Endothelial cell of umbilical vein (primary cell): ENCODE results near the gene GORASP2. TPM values are rescaled to one million over a fixed set of nuclear protein-coding genes. Genes with fewer than 3 reads are reported as not detected.
A peak's percentile ranks its signal among the peaks of the same experiment; 100 is the strongest.

ENCODE experiments used
- BruUV-seq: library from RNA; stranded (reverse); fragments of 400-500 nt; replicated peaks from 2 replicates; lab custom pipeline; 2021; lab: Mats Ljungman, UMichigan
- CTCF ChIA-PET: fragments of 300-600, 350-600 bp; sonication (Branson Sonifier 250); formaldehyde crosslinking; loops from one replicate; lab custom pipeline; 2021; ENCODE audit warnings: antibody characterized with exemption, inconsistent platforms; lab: Charles Lee
- POLR2A ChIA-PET: fragments of 300-600, 350-600 bp; sonication (Branson Sonifier 250); formaldehyde crosslinking; loops from one replicate; lab custom pipeline; 2021; ENCODE audit warnings: antibody characterized with exemption, inconsistent platforms; lab: Charles Lee
- DNase-seq: peaks from one replicate; pipeline ENCODE4 v3.0.0-alpha.2; 2011; ENCODE audit warnings: low read depth, low spot score
- FAIRE-seq: peaks from 2 replicates; lab custom pipeline; 2011; peaks lifted over from hg19 to GRCh38; lab: Jason Lieb, UNC
- H2AFZ ChIP-seq: 2 replicates; pipeline ENCODE4 v1.6.0; 2012; ENCODE audit warnings: low read depth, low read length, control low read depth, inconsistent platforms
- H3K27ac ChIP-seq: 2 replicates; pipeline ENCODE4 v1.5.1; 2011; ENCODE audit warnings: low read depth, mild to moderate bottlenecking, control low read depth, low read length, moderate library complexity; ENCODE audit not compliant: insufficient read depth
- H3K27me3 ChIP-seq, 2 experiments: 2 replicates each; pipeline versions ENCODE4 v1.6.0 to v1.6.1; 2011; ENCODE audit warnings: low read length in 2 of 2, mixed read lengths in 1 of 2; ENCODE audit not compliant: control insufficient read depth in 2 of 2, insufficient read depth in 2 of 2
- H3K36me3 ChIP-seq, 2 experiments: 2 replicates in 1 of 2; 3 replicates in 1 of 2; pipeline ENCODE4 v1.5.1; 2011; ENCODE audit warnings: low read length in 2 of 2, mild to moderate bottlenecking in 1 of 2, moderate library complexity in 1 of 2; ENCODE audit not compliant: control insufficient read depth in 2 of 2, insufficient read depth in 2 of 2; ENCODE audit errors: extremely low read depth in 1 of 2
- H3K4me1 ChIP-seq: 3 replicates; pipeline ENCODE4 v1.5.1; 2011; ENCODE audit warnings: mild to moderate bottlenecking, low read length; ENCODE audit not compliant: control insufficient read depth, insufficient read depth; ENCODE audit errors: extremely low read depth
- H3K4me2 ChIP-seq: 2 replicates; pipeline ENCODE4 v1.6.1; 2011; ENCODE audit warnings: low read length, control low read depth, mixed read lengths; ENCODE audit not compliant: insufficient read depth
- H3K4me3 ChIP-seq, 3 experiments: fragments of 200-600 bp in 1 of 3; sonication (generic), shearing (Covaris generic) in 1 of 3; replicated peaks in 1 of 3; 2 replicates each; pipeline ENCODE4 v1.5.1; 2011 to 2016; ENCODE audit warnings: control low read depth in 3 of 3, low read length in 3 of 3, mild to moderate bottlenecking in 2 of 3, inconsistent platforms in 1 of 3, low read depth in 1 of 3, moderate library complexity in 1 of 3; ENCODE audit not compliant: insufficient read depth in 1 of 3
- H3K79me2 ChIP-seq: 2 replicates; pipeline ENCODE4 v1.6.0; 2012; ENCODE audit warnings: low read length, inconsistent platforms; ENCODE audit not compliant: control insufficient read depth, insufficient read depth
- H3K9ac ChIP-seq: replicated peaks from 2 replicates; pipeline ENCODE3; 2011; ENCODE audit warnings: low read length, control low read depth; ENCODE audit not compliant: insufficient read depth; ENCODE audit errors: extremely low read depth
- H3K9me1 ChIP-seq: replicated peaks from 3 replicates; pipeline ENCODE4 v1.6.0; 2011; ENCODE audit warnings: mild to moderate bottlenecking, low read length; ENCODE audit not compliant: control insufficient read depth, insufficient read depth; ENCODE audit errors: extremely low read depth
- H3K9me3 ChIP-seq: replicated peaks from 2 replicates; pipeline ENCODE4 v1.5.1; 2012; ENCODE audit warnings: low read length, inconsistent platforms; ENCODE audit not compliant: control insufficient read depth, insufficient read depth
- H4K20me1 ChIP-seq: replicated peaks from 2 replicates; pipeline ENCODE3; 2011; ENCODE audit warnings: mild to moderate bottlenecking, low read length; ENCODE audit not compliant: control insufficient read depth, insufficient read depth; ENCODE audit errors: extremely low read depth
- EZH2 ChIP-seq: IDR thresholded peaks from 2 replicates; pipeline ENCODE4 v1.6.1; 2012; ENCODE audit warnings: borderline replicate concordance, low read depth, mild to moderate bottlenecking, moderate library complexity, low read length, inconsistent platforms; ENCODE audit not compliant: severe bottlenecking
- FOS ChIP-seq: IDR thresholded peaks from 2 replicates; pipeline ENCODE4 v1.6.1; 2011; ENCODE audit warnings: mild to moderate bottlenecking, low read length, moderate library complexity, borderline replicate concordance; ENCODE audit not compliant: insufficient read depth
- GATA2 ChIP-seq: IDR thresholded peaks from 2 replicates; pipeline ENCODE4 v1.7.0; 2011; ENCODE audit warnings: low read depth, mild to moderate bottlenecking, moderate library complexity, mixed read lengths, low read length; ENCODE audit not compliant: insufficient read length, insufficient read depth
- JUN ChIP-seq: IDR thresholded peaks from 2 replicates; pipeline ENCODE4 v1.6.1; 2011; ENCODE audit warnings: borderline replicate concordance, low read depth; ENCODE audit not compliant: insufficient read length, insufficient read depth
- MYC ChIP-seq: IDR thresholded peaks from one replicate; pipeline ENCODE4 v1.6.1; 2011; ENCODE audit warnings: mild to moderate bottlenecking, low read depth, low read length
- POLR2A ChIP-seq: IDR thresholded peaks from 2 replicates; pipeline ENCODE4 v1.6.1; 2012; ENCODE audit warnings: low read depth, mild to moderate bottlenecking, control low read depth, low read length
- POLR2AphosphoS5 ChIP-seq: IDR thresholded peaks from 2 replicates; pipeline ENCODE4 v1.6.1; 2012; ENCODE audit warnings: low read depth, mild to moderate bottlenecking, control low read depth, low read length, moderate library complexity; ENCODE audit not compliant: insufficient read depth
- dilution Hi-C: fragments of 300-500 bp; cut with MboI; formaldehyde crosslinking; loops from one replicate; pipeline ENCODE4 v1.15.0; 2019; ENCODE audit warnings: low sequenced_read_pairs; ENCODE audit not compliant: extremely low pct_ligation_motif_present
- intact Hi-C: fragments of 100-400 bp; cut with micrococcal nuclease; formaldehyde crosslinking; loops from one replicate; pipeline ENCODE4 v1.10.0; 2022
- polyA plus RNA-seq, 4 experiments: library from polyadenylated mRNA; depleted of rRNA in 3 of 4; stranded (reverse) in 3 of 4; unstranded in 1 of 4; fragments of >200 nt; gene quantifications; 2 replicates each; pipeline versions ENCODE4 v1.2.1 to v1.2.3, GENCODE V29; 2011 to 2012; ENCODE audit warnings: missing spikeins in 1 of 4
- total RNA-seq: library from RNA; stranded (reverse); gene quantifications from 2 replicates; pipeline ENCODE4 v1.2.3, GENCODE V29; 2021
- TF ChIP-seq, protein P1 (sequence below), 2 donors: IDR thresholded peaks; 1 replicate in 1 of 2; 2 replicates in 1 of 2; pipeline ENCODE4 v1.5.1; 2011; ENCODE audit warnings: low read length in 2 of 2, mild to moderate bottlenecking in 2 of 2, moderate library complexity in 2 of 2, control low read depth in 1 of 2, inconsistent platforms in 1 of 2, low read depth in 1 of 2; ENCODE audit not compliant: insufficient read depth in 1 of 2; ENCODE audit errors: extremely low read depth in 1 of 2
- TF ChIP-seq, protein P2 (sequence below): IDR thresholded peaks from 2 replicates; pipeline ENCODE4 v1.6.1; 2011; ENCODE audit not compliant: insufficient read depth, insufficient read length

GORASP2 gene
- total and polyA plus RNA-seq, 2 donors (not counting 3 experiments of a cell fraction or from before 2014, with no cell fraction given), result 104 to 245 TPM

DNA sequence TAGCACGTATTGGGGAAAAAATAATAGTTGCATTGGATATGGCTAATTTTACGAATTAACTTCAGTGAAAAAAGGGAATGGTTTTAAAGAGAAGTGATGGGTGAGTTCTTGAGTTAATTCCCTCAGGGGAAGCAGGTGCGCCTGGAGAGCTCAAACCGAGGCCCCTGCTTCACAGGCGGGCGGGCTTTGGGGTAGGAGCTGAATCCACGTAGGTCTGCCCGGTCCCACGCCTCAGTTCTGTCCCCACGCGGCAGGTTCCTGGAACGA lies 44.1 kb downstream of the GORASP2 start:
- Histone ChIP-seq H3K4me2 (peak overlapping the region; percentile 81), H3K9me3 (no peaks in the 10 kb centered on the region), H3K27me3 (no peaks in the 10 kb centered on the region), H3K79me2 (no peaks in the 10 kb centered on the region), H3K9ac (peak overlapping the region; percentile 94), H3K36me3 (no peaks in the 10 kb centered on the region), H3K4me3 (peak overlapping the region in 2 of 3 experiments; percentile 69 to 74), H3K4me1 (peaks cover 8% of the 10 kb centered on the region), H4K20me1 (no peaks in the 10 kb centered on the region), H3K27ac (no peak overlapping the region), H3K9me1 (no peaks in the 10 kb centered on the region), H2AFZ (peak overlapping the region; percentile 46)
- POLR2A ChIA-PET, result interaction anchor here (1.1 kb wide), 1 partner anchor 443 kb away, joined by 3 read pairs; no protein-coding TSS in a partner anchor
- no peak for DNase-seq
- TF ChIP-seq POLR2AphosphoS5, result no peak
- TF ChIP-seq JUN, result no peak
- no peak for TF ChIP-seq FOS
- TF ChIP-seq, protein P1, sequence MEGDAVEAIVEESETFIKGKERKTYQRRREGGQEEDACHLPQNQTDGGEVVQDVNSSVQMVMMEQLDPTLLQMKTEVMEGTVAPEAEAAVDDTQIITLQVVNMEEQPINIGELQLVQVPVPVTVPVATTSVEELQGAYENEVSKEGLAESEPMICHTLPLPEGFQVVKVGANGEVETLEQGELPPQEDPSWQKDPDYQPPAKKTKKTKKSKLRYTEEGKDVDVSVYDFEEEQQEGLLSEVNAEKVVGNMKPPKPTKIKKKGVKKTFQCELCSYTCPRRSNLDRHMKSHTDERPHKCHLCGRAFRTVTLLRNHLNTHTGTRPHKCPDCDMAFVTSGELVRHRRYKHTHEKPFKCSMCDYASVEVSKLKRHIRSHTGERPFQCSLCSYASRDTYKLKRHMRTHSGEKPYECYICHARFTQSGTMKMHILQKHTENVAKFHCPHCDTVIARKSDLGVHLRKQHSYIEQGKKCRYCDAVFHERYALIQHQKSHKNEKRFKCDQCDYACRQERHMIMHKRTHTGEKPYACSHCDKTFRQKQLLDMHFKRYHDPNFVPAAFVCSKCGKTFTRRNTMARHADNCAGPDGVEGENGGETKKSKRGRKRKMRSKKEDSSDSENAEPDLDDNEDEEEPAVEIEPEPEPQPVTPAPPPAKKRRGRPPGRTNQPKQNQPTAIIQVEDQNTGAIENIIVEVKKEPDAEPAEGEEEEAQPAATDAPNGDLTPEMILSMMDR (IDR thresholded peaks at IDR 0.05; ENCODE audit: extremely low read depth in 1 of 2, insufficient read depth in 1 of 2, low read depth in 1 of 2, low read length in 2 of 2), result no peak
- TF ChIP-seq GATA2, result no peak
- no peak for TF ChIP-seq POLR2A
- no peak for TF ChIP-seq EZH2
- TF ChIP-seq, protein P2, sequence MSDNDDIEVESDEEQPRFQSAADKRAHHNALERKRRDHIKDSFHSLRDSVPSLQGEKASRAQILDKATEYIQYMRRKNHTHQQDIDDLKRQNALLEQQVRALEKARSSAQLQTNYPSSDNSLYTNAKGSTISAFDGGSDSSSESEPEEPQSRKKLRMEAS, result no peak
- TF ChIP-seq MYC, result no peak
- no TSS peak for BruUV-seq
- dilution Hi-C loops, result no loop called here
- intact Hi-C loops, result loop anchor here (1.0 to 10.0 kb wide), 8 partner anchors 113 to 1132 kb away; partner anchors contain the start of genes CYBRD1, DCAF17, DLX2 and DYNC1I2
- CTCF ChIA-PET, result interaction anchor here (0.7 to 6.7 kb wide), 16 partner anchors 37 to 1154 kb away, joined by 3 to 86 read pairs (median 5); partner anchors contain the start of genes GORASP2 and TLK1
- FAIRE-seq, result peak; percentile 26
